WERI-Rb-1 (cell line): Measurements from ENCODE around the gene LARGE1.

Experiments
- DNase-seq: peaks from one replicate; pipeline ENCODE4 v3.0.0-alpha.2; 2020
- H3K27ac ChIP-seq: fragments of 250-450 bp; sonication (Bioruptor Pico); 2 replicates; pipeline ENCODE4 v1.5.1; 2020; ENCODE audit warnings: mild to moderate bottlenecking, moderate library complexity
- H3K27me3 ChIP-seq: fragments of 250-450 bp; sonication (Bioruptor Pico); 2 replicates; pipeline ENCODE4 v1.5.1; 2021; ENCODE audit warnings: mild to moderate bottlenecking, low read depth, moderate library complexity; ENCODE audit not compliant: insufficient read depth, severe bottlenecking
- H3K36me3 ChIP-seq: fragments of 250-450 bp; sonication (Bioruptor Pico); 2 replicates; pipeline ENCODE4 v1.5.1; 2020; ENCODE audit warnings: mild to moderate bottlenecking, moderate library complexity
- H3K4me3 ChIP-seq: 2 replicates; pipeline ENCODE4 v1.5.1; 2011; ENCODE audit warnings: low read depth, mild to moderate bottlenecking, control low read depth, low read length
- H3K9me3 ChIP-seq: fragments of 250-450 bp; sonication (Bioruptor Pico); 2 replicates; pipeline ENCODE4 v1.5.1; 2021; ENCODE audit warnings: mild to moderate bottlenecking, moderate library complexity; ENCODE audit not compliant: severe bottlenecking
- TF ChIP-seq, protein P1 (sequence below): IDR thresholded peaks from 2 replicates; pipeline ENCODE4 v1.5.1; 2011; ENCODE audit warnings: low read depth, mild to moderate bottlenecking, control low read depth, inconsistent platforms, low read length

LARGE1 gene

DNA sequence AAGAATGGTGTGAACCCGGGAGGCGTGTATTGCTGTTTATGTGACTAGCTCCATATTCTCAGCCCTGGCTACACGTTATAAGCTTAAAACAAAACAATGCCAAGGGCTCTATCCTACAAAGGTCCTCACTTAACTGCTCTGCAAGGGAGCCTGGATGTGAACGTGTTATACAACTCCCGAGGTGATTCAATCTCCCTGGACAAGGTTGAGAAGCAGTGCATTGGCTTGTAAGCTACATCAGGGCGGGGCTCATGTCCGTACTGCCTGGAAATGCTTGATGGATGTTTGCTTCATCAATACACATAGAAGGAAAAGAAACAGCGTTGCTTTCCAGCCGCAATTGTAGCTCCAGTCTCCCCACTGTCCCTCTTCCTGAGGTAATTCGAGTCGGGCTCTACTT, 605.2 kb downstream of the LARGE1 start:
- H3K9me3 ChIP-seq: no peaks in the 10 kb centered on the region
- H3K27ac ChIP-seq: no peak overlapping the region
- no peak overlapping the region for H3K4me3 ChIP-seq
- no peak for DNase-seq
- H3K36me3 ChIP-seq: no peaks in the 10 kb centered on the region
- TF ChIP-seq, protein P1, sequence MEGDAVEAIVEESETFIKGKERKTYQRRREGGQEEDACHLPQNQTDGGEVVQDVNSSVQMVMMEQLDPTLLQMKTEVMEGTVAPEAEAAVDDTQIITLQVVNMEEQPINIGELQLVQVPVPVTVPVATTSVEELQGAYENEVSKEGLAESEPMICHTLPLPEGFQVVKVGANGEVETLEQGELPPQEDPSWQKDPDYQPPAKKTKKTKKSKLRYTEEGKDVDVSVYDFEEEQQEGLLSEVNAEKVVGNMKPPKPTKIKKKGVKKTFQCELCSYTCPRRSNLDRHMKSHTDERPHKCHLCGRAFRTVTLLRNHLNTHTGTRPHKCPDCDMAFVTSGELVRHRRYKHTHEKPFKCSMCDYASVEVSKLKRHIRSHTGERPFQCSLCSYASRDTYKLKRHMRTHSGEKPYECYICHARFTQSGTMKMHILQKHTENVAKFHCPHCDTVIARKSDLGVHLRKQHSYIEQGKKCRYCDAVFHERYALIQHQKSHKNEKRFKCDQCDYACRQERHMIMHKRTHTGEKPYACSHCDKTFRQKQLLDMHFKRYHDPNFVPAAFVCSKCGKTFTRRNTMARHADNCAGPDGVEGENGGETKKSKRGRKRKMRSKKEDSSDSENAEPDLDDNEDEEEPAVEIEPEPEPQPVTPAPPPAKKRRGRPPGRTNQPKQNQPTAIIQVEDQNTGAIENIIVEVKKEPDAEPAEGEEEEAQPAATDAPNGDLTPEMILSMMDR: no peak
- H3K27me3 ChIP-seq: no peaks in the 10 kb centered on the region

DNA sequence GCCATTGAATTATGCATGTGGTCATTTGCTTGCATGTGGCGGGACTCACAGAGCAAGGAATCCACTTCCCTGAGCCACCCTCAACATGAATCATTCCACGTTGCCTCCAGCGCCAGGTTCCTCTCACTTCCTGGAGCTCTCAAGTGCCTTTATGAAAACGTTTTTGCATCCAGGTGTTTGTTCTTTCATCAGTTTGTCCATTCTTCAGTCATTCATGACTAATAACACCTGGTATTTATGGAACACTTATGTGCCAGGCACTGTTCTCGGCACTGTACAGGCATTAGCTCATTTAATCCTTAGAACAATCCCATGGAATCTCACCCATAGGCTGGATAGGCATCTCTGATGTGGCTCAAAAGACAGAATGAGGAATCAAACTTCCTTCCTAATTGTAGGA, 606.0 kb downstream of the LARGE1 start:
- H3K9me3 ChIP-seq: no peaks in the 10 kb centered on the region
- no peak for DNase-seq
- H3K27ac ChIP-seq: no peak overlapping the region
- H3K27me3 ChIP-seq: no peaks in the 10 kb centered on the region
- TF ChIP-seq, protein P1: no peak
- no peak overlapping the region for H3K4me3 ChIP-seq
- H3K36me3 ChIP-seq: no peaks in the 10 kb centered on the region

DNA sequence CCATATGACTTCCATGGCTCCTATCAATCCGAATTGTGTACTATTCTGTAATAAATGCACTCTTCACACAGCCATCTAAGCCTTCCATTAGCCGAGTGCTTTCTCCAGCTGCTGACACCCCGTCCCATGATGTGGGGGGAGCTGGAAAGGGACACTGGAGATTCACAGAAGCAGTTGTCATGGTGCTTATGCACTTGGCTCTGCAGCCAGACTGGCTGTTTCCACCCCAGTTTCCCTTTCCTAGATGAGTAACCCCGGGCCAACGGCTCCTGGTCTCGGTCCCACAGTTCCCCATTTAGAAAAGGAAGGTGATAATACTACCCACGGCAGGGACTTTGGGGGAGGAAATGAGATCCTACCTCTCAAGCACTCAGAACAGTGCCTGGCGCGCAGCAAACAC, 617.2 kb downstream of the LARGE1 start:
- Histone ChIP-seq H3K36me3 (no peaks in the 10 kb centered on the region), H3K4me3 (no peak overlapping the region), H3K9me3 (no peaks in the 10 kb centered on the region), H3K27ac (no peak overlapping the region), H3K27me3 (no peaks in the 10 kb centered on the region)
- TF ChIP-seq, protein P1: no peak
- DNase-seq: no peak

GRCh38 chr22:33302549-33302948, 617.7 kb downstream of the LARGE1 start:
- no peak for DNase-seq
- Histone ChIP-seq H3K27me3 (no peaks in the 10 kb centered on the region), H3K4me3 (no peak overlapping the region), H3K27ac (no peak overlapping the region), H3K9me3 (no peaks in the 10 kb centered on the region), H3K36me3 (no peaks in the 10 kb centered on the region)
- TF ChIP-seq, protein P1: no peak

DNA sequence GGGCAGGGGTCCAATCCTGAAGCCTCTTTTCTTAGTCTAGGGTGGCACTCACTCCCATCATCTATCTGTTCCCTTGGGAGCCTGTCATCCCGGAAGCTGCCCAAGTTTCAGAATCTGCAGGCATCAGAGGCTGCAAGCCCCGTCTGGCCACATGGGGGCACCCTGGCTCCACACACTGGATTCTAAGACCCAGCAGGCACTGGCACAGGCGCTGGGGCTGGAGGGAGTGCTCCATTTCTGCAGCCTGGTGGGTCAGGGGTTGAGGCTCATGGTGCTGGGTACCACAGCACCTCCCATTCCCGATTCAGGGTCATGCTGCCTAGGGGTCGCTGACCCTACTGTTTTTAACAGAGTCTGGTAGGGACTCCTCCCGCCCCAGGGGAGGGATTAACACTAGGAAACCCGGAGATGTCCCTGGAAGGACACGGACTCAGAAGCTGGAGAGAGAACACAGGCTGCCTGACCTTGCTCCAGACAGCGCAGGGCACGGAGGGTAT, 618.2 kb downstream of the LARGE1 start:
- no peaks in the 10 kb centered on the region for H3K36me3 ChIP-seq
- TF ChIP-seq, protein P1: peak; percentile 97
- peak; percentile 84 for DNase-seq
- no peaks in the 10 kb centered on the region for H3K27me3 ChIP-seq
- no peak overlapping the region; the same call in 1 of the 2 replicates for H3K4me3 ChIP-seq
- no peaks in the 10 kb centered on the region for H3K9me3 ChIP-seq
- H3K27ac ChIP-seq: no peak overlapping the region

DNA sequence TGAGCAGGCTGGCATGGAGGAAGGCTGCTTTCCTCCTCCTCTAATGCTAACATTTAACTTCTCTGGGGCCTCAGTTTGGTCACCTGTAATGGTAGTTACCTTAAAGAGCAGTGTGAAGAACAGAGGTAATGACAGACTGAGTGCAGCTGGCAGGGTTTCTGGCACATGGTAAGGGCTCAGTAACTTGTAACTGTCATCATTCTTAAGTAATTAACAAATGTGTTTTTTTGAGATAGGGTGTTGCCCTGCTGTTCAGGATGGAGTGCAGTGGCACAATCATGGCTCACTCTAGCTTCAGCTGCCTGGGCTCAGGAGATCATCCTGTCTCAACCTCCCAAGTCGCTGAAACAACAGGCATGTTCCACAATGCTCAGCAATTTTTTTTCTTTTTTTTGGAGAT, 620.1 kb downstream of the LARGE1 start:
- H3K9me3 ChIP-seq: no peaks in the 10 kb centered on the region
- TF ChIP-seq, protein P1: no peak
- no peak for DNase-seq
- no peaks in the 10 kb centered on the region for H3K27me3 ChIP-seq
- H3K36me3 ChIP-seq: no peaks in the 10 kb centered on the region
- no peak overlapping the region for H3K4me3 ChIP-seq
- H3K27ac ChIP-seq: no peak overlapping the region
